Spleen (tissue), 13 donors: Measurements from ENCODE around the gene NCOR2. TPM values are rescaled to one million over a fixed set of nuclear protein-coding genes. Genes with fewer than 3 reads are reported as not detected.

Experiments used
- DNase-seq: peaks from one replicate; pipeline ENCODE4 v3.0.0-alpha.2; 2020
- H3K27ac ChIP-seq, 8 donors: fragments of 200-600 bp; sonication (generic) in 7 of 8; 1 replicate in 4 of 8; 2 replicates in 4 of 8; pipeline versions ENCODE4 v1.5.0 to v1.8.0; 2016 to 2021; ENCODE audit warnings: inconsistent platforms in 4 of 8, mild to moderate bottlenecking in 4 of 8, moderate library complexity in 1 of 8
- H3K27me3 ChIP-seq, 7 donors: fragments of 200-600 bp; sonication (generic) in 6 of 7; replicated peaks in 1 of 7; 1 replicate in 4 of 7; 2 replicates in 3 of 7; pipeline versions ENCODE4 v1.5.0 to v1.8.0; 2016 to 2021; ENCODE audit warnings: inconsistent platforms in 3 of 7, mild to moderate bottlenecking in 1 of 7
- H3K36me3 ChIP-seq, 6 donors: fragments of 200-600 bp; sonication (generic) in 5 of 6; 1 replicate in 4 of 6; 2 replicates in 2 of 6; pipeline versions ENCODE4 v1.5.0 to v1.8.0; 2016 to 2021; ENCODE audit warnings: inconsistent platforms in 2 of 6
- H3K4me1 ChIP-seq, 6 donors: fragments of 200-600 bp; sonication (generic) in 5 of 6; 1 replicate in 3 of 6; 2 replicates in 3 of 6; pipeline versions ENCODE4 v1.5.0 to v1.8.0; 2016 to 2021; ENCODE audit warnings: inconsistent platforms in 3 of 6
- H3K4me3 ChIP-seq, 8 donors: fragments of 200-600 bp; sonication (generic) in 7 of 8; 1 replicate in 4 of 8; 2 replicates in 4 of 8; pipeline versions ENCODE4 v1.5.0 to v1.8.0; 2016 to 2021; ENCODE audit warnings: inconsistent platforms in 4 of 8, mild to moderate bottlenecking in 4 of 8, moderate library complexity in 2 of 8
- H3K9me3 ChIP-seq, 8 donors: fragments of 200-600 bp; sonication (generic) in 7 of 8; 1 replicate in 4 of 8; 2 replicates in 4 of 8; pipeline versions ENCODE4 v1.5.0 to v1.8.0; 2016 to 2021; ENCODE audit warnings: inconsistent platforms in 4 of 8
- CTCF ChIP-seq, 11 experiments: fragments of 200-600 bp in 7 of 11; fragments of 450-650 bp in 4 of 11; sonication (generic) in 4 of 11; IDR thresholded peaks in 8 of 11; conservative IDR thresholded peaks in 3 of 11; 1 replicate in 7 of 11; 2 replicates in 4 of 11; pipeline versions ENCODE4 v1.4.0 to v1.8.0; 2016 to 2021; ENCODE audit warnings: antibody characterized with exemption in 11 of 11, inconsistent platforms in 4 of 11, mild to moderate bottlenecking in 1 of 11
- POLR2A ChIP-seq, 3 donors: fragments of 450-650 bp; IDR thresholded peaks; one replicate each; pipeline ENCODE4 v1.5.1; 2017; ENCODE audit warnings: antibody characterized with exemption in 3 of 3, mild to moderate bottlenecking in 1 of 3
- POLR2AphosphoS5 ChIP-seq, 3 donors: sonication (generic); formaldehyde crosslinking; IDR thresholded peaks; one replicate each; pipeline ENCODE4 v1.5.1; 2017; ENCODE audit warnings: antibody characterized with exemption in 3 of 3
- WGBS, 5 donors: extraction: QIAGEN DNeasy Blood & Tissue Kit in 3 of 5; methylation state at CpG; one replicate each; pipeline versions ENCODE4 v1.1.5 to v1.1.7; 2013 to 2018; 5-methylcytosine and 5-hydroxymethylcytosine counted together
- intact Hi-C: fragments of 100-400 bp; cut with DNase I; formaldehyde crosslinking; loops from one replicate; pipeline ENCODE4 v1.15.0; 2023; ENCODE audit warnings: low total_unique reads
- long read RNA-seq, 2 donors: transcript quantifications; one replicate each; lab custom pipeline, GENCODE V29; 2026
- polyA plus RNA-seq, 3 donors: library from polyadenylated mRNA; stranded (reverse); fragments of 200-250 nt; gene quantifications; one replicate each; pipeline ENCODE4 v1.2.1, GENCODE V29; 2013
- total RNA-seq, 7 donors: library from RNA; depleted of rRNA in 3 of 7; stranded (reverse); fragments of >200 nt in 3 of 7; fragmentation: NEBNext Ultra II Directional in 4 of 7; extraction: Animal tissue kit (Norgen Biotek cat#: 25700) in 4 of 7; gene quantifications; one replicate each; pipeline versions ENCODE4 v1.1.0 to v1.2.1, GENCODE V29; 2016 to 2021
- donor health status: healthy with polysubstance abuse.
- donor health status: DM: no; HTN: no; CAD: no; lungs with moderate emphysema.
- donor health status: DM: no; HTN: no; CAD: no.
- donor health status: Bipolar disorder and iron deficiency.
- donor health status: healthy.
- donor health status: DM: no; HTN: no; CAD: no.
- donor health status: DM: yes; HTN: yes; CAD: no.

Gene NCOR2
- total RNA-seq = 100 to 1,000 TPM; 145 to 236 (median 174) TPM
- polyA plus RNA-seq = 10 to 100 TPM; 13.2 to 60.6 (median 17.2) TPM
- long read RNA-seq, donor 1 = 0 reads
- long read RNA-seq, donor 2, partial matches to known transcripts = 0 of 1 reads
- long read RNA-seq, donor 2, other reads (novel, unspliced or antisense) = 0 of 1 reads

- DNase-seq = peak; percentile 92
These were observed at the start of gene NCOR2 for GRCh38 chr12:124566997-124567672. Gene NCOR2 (minus strand): TSS chr12:124567612. CDS start chr12:124495251, 72,361 bp downstream.

DNA sequence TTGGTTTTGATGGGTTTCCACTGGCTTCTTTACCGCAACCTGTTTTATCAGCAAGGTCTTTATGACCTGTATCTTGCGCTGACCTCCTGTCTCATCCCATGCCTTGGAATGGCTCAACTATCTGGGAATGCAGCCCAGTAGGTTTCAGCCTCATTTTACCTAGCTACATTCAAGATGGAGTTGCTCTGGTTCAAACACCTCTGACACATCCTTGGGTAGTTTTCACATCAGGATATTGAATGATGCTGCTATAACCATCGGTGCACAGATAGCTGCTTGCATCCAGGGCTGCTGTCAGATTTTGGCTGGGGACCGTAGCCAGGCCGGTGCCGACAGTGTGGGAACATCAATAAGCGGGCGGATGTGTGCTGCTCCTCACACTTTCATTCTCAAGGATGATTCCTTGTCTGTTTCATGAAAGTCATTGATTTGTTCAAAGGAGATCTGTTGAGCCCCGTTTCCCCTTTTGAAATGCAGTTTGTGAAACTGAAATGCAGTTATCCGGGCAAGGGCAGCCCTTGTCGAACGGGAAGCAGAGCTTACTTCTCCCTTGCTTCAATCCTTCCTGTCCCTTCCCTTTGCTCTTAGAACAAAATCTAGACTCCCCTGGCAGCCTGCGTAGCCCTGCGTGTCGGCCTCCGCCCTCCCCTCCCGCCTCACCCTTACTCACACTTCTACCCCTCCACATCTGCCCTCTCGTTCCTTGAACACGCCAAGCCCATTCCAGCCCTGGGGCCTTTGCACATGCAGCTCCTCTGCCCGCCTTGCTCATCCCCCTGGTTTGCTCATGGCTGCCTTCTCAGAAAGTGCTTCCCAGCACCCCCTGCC is 49.2 kb upstream of the NCOR2 start:
- TF ChIP-seq POLR2AphosphoS5 (IDR thresholded peaks at IDR 0.05) (no peak), POLR2A (IDR thresholded peaks at IDR 0.05) (no peak), CTCF (IDR thresholded peaks at IDR 0.05 in 8 of 11, conservative IDR thresholded peaks at IDR 0.05 in 3 of 11) (no peak)
- Histone ChIP-seq H3K9me3 (peaks cover 0 to 7% (median 3%) of the 10 kb centered on the region in 8 donors), H3K27ac (peak overlapping the region in 3 of 8 donors; percentile 24 to 34 (median 26)), H3K36me3 (no peaks in the 10 kb centered on the region), H3K4me3 (no peak overlapping the region), H3K4me1 (peaks cover 0 to 27% (median 16%) of the 10 kb centered on the region in 6 donors), H3K27me3 (peaks cover 0 to 12% (median 0%) of the 10 kb centered on the region in 7 donors)
- WGBS, 5 donors = 48 to 59% (median 49%) methylated on average over 19 to 20 of the region's 20 CpGs
- intact Hi-C loops = no loop called here
- DNase-seq = no peak

More at GRCh38 chr12:124566997-124567672, at the start of gene NCOR2:
- Histone ChIP-seq H3K27me3 (no peaks in the 10 kb centered on the region), H3K4me1 (peaks cover 40 to 66% (median 58%) of the 10 kb centered on the region in 6 donors), H3K36me3 (peaks cover 0 to 14% (median 0%) of the 10 kb centered on the region in 6 donors), H3K9me3 (no peaks in the 10 kb centered on the region), H3K27ac (peak within 1 kb of the TSS; percentile 90 to 98 (median 94)), H3K4me3 (peak within 1 kb of the TSS; percentile 90 to 99 (median 94))
- 1% methylated on average over 21 to 94 of the region's 106 CpGs; no CpG with 5 or more reads in 1 of the 5 donors for WGBS, 5 donors
- intact Hi-C loops = loop anchor here (10.0 kb wide), 1 partner anchor 198 kb away; no protein-coding TSS in a partner anchor
- TF ChIP-seq POLR2AphosphoS5 (IDR thresholded peaks at IDR 0.05) (no peak), POLR2A (IDR thresholded peaks at IDR 0.05) (no peak), CTCF (IDR thresholded peaks at IDR 0.05 in 8 of 11, conservative IDR thresholded peaks at IDR 0.05 in 3 of 11) (peak in 1 of 11 experiments; percentile 30)

- Histone ChIP-seq H3K9me3 (peaks cover 0 to 7% (median 3%) of the 10 kb centered on the region in 8 donors), H3K27me3 (peaks cover 0 to 16% (median 0%) of the 10 kb centered on the region in 7 donors), H3K27ac (no peak overlapping the region), H3K4me1 (peaks cover under 1 to 26% (median 18%) of the 10 kb centered on the region in 6 donors), H3K4me3 (no peak overlapping the region), H3K36me3 (no peaks in the 10 kb centered on the region)
- intact Hi-C loops = no loop called here
- 91 to 94% (median 92%) methylated on average over 6 of the region's 6 CpGs for WGBS, 5 donors
- DNase-seq = no peak
- no peak for TF ChIP-seq CTCF (IDR thresholded peaks at IDR 0.05 in 8 of 11, conservative IDR thresholded peaks at IDR 0.05 in 3 of 11)
- no peak for TF ChIP-seq POLR2AphosphoS5 (IDR thresholded peaks at IDR 0.05)
- TF ChIP-seq POLR2A (IDR thresholded peaks at IDR 0.05) = no peak
These were observed 47.3 kb upstream of the NCOR2 start for GRCh38 chr12:124614512-124615292.
